Activated CD8-positive, alpha-beta memory T cell treated with anti-CD3 and anti-CD28 coated beads, Interleukin-2, amount 50 U/mL, for 1 hour (primary cell): ENCODE results near the gene AIG1.
"Not testable (repeated sequence)": the region's sequence is repeated elsewhere in the genome, so short reads cannot be mapped to it uniquely, and the experiment has no call there.

Experiments
- DNase-seq: peaks from one replicate; pipeline ENCODE4 v3.0.0-alpha.2; 2020; ENCODE audit errors: extremely low read depth

The AIG1 gene

DNA sequence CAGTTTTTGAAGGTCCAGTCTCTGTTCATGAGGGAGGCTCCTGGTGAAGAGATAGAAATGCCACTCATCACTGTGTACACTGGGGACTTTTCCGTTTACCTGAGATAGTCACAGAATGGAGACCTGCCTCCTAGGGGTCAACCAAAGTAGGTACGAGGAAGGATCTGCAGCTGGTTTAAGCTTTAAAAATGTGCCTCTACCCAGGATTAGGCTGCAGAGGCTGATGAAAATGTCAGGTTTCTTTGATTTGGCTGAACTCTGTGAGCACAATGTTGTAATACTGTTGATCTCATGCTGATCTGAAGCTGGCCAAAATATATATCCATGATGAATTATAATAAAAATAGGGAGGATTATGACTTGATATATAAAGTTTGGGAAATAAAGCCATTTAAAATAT, 207.1 kb downstream of the AIG1 start:
- DNase-seq: no peak

- no peak for DNase-seq
These were observed 207.8 kb downstream of the AIG1 start for GRCh38 chr6:143268439-143268838.

- DNase-seq: no peak
These were observed 209.3 kb downstream of the AIG1 start for GRCh38 chr6:143270026-143270425.

DNA sequence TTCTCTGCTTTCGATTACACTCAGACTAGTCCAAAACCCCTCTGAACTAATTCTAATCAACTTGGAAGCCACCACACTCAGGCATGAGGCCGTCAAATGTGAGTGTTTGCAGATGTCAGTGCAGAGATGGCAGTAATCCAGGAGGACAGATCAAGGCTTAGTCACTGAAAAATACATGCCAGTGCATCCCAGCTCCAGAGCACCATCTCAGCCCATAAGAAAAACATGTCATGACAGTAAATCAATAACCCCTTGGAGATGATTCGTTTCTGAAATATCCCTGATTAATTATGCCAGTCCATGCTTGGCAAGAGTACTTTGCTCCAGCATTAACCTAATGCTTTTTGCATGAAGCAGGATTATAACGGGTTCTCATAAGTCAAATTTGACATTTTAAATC, 210.3 kb downstream of the AIG1 start:
- DNase-seq: no peak

- DNase-seq: no peak
These were observed 215.7 kb downstream of the AIG1 start for GRCh38 chr6:143276436-143276835.

- DNase-seq: no peak
These were observed 218.7 kb downstream of the AIG1 start for GRCh38 chr6:143279385-143279784.

DNA sequence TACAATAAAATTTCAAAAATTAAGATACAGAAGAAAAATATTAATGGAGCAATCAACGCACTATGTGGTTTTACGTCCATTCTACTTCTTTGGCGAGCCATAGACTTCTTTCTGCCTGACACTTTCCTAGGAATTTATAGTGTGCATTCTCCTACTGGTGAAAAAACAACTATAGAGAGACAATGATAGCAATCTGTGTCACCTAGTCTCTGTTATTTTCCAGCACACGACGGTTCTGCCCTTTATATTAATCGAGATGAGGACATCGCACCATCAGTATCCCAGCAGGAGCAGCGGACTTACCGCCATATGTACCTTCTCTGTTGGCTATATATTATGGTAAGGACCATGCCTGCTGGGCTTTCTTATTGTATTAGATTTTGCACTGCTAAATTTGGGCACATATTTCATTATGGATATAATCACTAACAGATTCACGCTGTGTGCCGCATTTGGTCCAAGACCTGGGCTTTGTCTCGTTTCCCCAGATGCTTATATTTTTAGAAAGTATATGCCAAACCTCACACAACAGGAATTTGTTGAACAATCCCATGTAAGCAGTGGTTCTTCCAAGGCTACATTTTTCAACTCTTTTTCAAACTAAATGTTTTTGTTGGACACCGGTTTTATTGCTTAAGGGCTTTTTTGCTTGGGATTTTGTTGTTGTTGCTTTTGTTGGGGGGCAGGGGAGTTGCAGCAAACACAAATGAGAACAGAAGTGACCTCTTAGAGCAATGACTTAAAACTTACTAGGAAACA, 223.4 kb downstream of the AIG1 start:
- DNase-seq: no peak

GRCh38 chr6:143286251-143286795, 225.6 kb downstream of the AIG1 start:
- DNase-seq: no peak

DNA sequence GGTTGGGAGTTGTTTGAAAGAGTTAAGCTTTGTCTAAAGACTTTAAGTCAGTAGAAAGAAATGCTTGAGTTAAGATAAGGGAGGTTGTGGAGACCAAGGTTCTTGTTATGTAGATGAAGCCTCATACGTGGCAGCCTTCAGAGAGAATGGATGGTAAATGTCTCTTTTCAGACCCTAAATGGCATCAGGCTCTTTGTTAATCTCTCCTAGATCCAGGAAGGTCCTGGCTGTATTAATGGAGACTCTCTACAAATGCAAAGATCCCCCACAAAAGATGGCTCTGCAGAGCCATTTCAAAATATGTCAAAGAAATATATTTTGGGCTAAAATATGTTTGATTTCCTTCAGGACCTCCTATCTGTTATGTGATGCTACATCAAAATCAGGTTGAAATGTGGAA, 228.2 kb downstream of the AIG1 start:
- no peak for DNase-seq

DNA sequence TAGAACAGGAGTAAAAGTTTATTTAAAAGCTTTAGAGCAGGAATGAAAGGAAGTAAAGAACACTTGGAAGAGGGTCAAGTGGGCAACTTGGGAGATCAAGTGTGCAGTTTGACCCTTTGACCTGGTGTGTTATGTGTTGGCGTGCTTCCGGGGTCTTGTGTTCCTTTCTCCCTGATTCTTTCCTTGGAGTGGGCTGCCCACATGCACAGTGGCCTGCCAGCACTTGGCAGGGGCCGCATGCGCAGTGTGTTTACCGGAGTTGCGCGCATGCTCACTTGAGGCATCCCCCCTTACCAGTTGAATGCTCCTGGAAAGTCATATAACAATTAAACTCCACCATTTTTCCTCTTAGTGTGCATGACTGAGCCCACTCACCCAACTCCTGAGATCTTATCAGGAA, 229.5 kb downstream of the AIG1 start:
- no peak for DNase-seq

DNA sequence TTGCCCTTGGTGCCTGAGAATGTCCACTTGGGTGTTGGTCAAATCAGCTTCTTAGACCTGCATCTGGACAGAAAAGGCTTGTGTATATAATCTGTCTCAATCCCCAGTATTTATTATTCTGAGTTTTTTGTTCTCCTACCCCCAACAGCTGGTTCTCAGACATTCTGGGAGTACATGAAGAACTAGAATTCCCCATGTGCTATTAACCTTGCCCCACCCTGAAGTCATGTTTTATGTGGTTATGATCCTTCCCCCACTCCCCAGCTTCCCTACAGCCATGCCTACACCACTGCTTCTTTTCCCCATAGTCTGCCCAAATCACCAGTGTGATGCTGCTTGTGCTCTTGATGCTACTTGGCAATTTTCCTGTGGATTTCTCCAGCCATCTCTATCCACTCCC, 232.8 kb downstream of the AIG1 start:
- no peak for DNase-seq

GRCh38 chr6:143294265-143294860, 233.7 kb downstream of the AIG1 start:
- DNase-seq: no peak

DNA sequence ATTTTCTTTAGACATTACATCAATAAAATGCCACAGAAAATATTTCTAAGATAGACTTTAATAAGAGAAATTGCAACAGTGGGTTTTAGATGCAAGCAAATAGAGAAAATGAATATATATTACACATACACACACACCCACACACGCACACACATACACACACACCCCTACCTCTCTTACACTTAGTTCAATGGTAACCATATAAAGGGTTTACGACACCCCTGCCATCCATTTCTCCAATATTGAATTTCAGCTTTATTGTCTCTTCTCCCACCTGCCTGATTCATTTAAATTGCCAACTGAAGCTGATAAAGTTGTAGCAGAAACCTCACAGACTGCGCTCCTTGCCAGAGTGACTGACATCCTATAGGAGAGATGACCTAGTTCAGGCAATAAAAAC, 235.2 kb downstream of the AIG1 start:
- no peak for DNase-seq

DNA sequence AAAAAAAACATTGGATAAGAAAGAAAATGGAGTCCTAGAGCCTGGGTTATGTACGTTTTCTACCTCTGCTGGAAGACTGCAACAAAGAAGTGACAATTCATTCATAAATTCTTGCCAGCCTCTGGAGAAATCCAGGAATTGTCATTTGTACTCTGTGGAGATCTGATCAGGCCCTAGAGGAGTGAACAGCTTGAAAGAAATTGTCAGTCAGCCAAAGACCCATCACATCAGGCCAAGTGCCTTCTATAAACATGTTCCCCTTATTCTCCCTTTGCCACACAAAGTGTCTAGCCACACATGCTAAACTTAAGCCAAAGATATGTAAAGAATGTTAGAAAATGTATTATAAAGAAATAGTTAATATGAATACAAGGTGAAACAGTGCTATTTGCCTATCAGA, 237.4 kb downstream of the AIG1 start:
- no peak for DNase-seq

DNA sequence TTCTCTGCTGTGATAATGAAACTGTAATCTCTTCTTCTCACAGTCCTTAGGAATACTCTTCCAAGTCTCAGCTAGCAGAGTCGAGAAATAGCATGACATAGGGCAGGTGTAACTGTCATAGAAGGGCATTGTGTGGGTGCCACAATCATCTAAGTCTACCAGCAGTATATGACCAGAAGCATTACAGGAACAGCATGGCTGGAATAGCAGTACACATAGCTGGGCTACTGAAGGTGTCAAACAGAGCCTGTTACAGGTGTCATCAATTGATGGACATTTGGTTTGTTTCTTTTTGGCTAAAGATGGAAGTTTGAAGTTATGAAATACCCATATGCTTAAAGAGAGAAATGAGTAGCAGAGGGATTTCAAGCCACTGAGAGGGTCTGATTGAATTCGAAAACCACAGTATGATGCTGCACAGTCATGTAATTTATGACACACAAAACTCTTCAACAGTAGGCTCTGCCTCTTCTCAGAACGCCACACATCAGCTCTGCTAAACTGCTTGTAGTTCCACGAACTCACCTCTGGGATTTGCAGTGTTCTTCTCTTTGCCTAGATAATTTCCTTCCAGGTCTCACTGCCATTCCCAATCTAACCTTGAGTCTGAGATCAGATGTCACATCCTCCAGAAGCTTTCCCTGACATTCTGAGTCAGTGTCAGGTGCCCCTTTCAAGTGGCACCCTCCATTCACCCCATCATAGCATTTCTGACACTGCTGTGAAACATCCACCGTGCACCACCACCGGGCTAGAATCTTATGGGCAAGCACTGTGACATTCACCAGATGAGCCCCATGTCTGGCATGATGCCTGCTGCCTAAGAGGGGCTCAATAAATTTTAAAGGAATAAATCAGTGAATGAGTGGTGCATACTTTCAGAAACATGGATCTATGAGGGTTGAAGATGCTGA, 238.8 kb downstream of the AIG1 start:
- no peak for DNase-seq

DNA sequence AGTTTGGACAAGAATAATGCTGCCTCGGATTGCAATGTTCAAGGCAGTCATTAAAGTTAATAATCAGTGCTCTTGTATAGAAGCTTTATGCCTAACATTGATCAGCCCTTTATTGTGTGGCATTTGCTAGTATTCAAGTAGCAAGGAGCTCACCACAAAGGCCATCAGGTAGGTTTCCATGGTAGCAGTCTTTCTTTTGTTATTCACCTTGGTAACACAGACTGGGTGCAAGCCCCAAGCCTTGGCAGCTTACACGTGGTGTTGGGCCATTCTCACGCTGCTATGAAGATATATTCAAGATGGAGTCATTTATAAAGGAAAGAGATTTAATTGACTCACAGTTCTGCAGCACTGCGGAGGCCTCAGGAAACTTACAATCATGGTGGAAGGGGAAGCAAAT, 240.5 kb downstream of the AIG1 start:
- no peak for DNase-seq

GRCh38 chr6:143307760-143308159, 247.1 kb downstream of the AIG1 start:
- DNase-seq: not testable (repeated sequence)

DNA sequence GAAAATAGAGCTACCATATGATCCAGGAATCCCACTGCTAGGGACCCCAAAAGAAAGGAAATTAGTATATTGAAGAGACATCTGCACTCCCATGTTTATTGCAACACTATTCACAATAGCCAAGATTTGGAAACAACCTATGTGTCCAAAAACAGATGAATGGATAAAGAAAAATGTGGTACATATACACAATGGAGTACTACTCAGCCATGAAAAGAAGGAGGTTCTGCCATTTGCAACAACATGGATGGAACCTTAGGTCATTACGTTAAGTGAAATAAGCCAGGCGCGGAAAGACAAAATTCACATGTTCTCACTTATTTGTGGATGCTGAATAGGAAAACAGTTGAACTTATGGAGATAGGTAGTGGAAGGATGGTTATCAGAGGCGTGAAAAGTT, 252.5 kb downstream of the AIG1 start:
- no peak for DNase-seq

DNA sequence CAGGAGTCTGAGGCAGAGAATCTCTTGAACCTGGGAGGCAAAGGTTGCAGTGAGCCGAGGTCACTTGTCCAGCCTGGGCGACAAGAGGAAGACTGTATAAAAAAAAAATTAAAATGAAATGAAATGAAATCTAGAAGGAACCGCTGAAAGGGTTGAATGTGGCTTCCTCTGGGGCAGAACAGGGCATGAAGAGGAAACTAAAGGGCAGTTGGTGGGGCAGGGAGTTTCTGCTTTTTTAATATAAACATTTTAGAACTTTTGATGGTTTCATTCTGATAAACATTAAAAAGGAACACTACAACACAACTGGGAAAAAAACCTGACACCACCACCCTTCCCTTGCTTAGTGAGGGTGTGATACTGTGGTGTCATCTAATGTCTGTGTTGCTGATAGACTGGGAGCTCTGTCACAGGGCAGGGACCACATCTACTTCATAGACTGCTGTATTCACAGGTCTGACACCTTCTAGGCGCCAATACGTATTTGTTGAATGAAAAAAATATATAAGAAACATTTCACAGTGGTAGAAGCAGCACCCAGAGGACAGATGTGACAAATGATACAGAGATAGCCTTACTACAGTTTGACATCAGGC, 260.9 kb downstream of the AIG1 start:
- DNase-seq: no peak

DNA sequence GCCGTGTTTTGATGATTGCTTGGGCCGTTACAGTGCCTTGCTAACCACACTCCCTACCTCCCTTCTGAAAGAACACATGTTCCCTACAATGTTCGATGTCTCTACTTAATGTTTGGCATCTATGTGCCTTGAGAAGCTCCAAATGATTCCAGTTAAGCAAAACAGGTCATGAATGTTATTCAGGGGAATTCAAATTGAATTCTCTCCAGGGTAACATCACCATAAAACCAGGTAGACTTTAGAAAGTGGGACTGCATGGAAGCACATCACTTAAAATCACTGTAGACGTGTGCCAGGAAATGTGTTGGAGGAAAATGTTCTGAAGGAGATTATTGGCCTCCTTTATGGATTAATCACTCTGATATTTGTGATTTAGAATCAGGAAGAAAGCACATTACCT, 261.7 kb downstream of the AIG1 start:
- DNase-seq: no peak

- DNase-seq: no peak
These were observed 263.2 kb downstream of the AIG1 start for GRCh38 chr6:143323729-143324470.
